MM.1S (cell line): Measurements from ENCODE around the gene PLEKHS1.

Experiments
- EZH2 ChIP-seq: fragments of 300-600 bp; sonication (generic); optimal IDR thresholded peaks from 2 replicates; pipeline ENCODE3; 2017; ENCODE audit warnings: low read depth, mild to moderate bottlenecking, antibody characterized with exemption, low read length, mixed read lengths
- TF ChIP-seq, protein P1 (sequence below): fragments of 300-600 bp; sonication (generic); IDR thresholded peaks from 2 replicates; pipeline ENCODE4 v1.5.1; 2016; ENCODE audit warnings: antibody characterized with exemption, low read length, mixed read lengths

DNA sequence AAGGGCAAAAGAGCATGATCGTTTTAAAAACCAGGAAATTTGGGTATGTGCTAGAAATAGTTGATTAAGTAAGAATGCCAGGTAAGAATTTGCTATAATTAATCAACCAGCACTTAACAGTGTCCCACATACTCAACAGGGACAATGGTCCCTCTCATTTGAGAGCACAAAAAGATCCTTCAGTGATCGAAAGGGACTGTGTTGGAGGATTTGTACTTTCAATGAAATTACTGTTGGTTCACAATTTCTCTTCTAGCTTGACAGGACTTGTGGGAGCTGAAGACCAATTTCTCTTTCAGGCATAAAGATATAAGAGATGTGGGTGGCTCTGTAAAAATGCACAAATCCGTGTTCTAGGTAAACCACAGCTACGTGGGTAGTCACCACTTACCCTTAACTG, 12.5 kb upstream of the PLEKHS1 start:
- TF ChIP-seq, protein P1, sequence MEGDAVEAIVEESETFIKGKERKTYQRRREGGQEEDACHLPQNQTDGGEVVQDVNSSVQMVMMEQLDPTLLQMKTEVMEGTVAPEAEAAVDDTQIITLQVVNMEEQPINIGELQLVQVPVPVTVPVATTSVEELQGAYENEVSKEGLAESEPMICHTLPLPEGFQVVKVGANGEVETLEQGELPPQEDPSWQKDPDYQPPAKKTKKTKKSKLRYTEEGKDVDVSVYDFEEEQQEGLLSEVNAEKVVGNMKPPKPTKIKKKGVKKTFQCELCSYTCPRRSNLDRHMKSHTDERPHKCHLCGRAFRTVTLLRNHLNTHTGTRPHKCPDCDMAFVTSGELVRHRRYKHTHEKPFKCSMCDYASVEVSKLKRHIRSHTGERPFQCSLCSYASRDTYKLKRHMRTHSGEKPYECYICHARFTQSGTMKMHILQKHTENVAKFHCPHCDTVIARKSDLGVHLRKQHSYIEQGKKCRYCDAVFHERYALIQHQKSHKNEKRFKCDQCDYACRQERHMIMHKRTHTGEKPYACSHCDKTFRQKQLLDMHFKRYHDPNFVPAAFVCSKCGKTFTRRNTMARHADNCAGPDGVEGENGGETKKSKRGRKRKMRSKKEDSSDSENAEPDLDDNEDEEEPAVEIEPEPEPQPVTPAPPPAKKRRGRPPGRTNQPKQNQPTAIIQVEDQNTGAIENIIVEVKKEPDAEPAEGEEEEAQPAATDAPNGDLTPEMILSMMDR, result no peak
- no peak for TF ChIP-seq EZH2
